GM18502 (cell line): ENCODE results near the gene RIPOR3.

Source experiments
- ATAC-seq: cut with Tn5 transposase; IDR thresholded peaks from one replicate; pipeline ENCODE4 v1.9.1; 2021; ENCODE audit warnings: mild to moderate bottlenecking; ENCODE audit not compliant: unreplicated experiment, poor library complexity

RIPOR3 gene

GRCh38 chr20:50594591-50595432 lies 96.5 kb downstream of the RIPOR3 start:
- ATAC-seq: no peak

DNA sequence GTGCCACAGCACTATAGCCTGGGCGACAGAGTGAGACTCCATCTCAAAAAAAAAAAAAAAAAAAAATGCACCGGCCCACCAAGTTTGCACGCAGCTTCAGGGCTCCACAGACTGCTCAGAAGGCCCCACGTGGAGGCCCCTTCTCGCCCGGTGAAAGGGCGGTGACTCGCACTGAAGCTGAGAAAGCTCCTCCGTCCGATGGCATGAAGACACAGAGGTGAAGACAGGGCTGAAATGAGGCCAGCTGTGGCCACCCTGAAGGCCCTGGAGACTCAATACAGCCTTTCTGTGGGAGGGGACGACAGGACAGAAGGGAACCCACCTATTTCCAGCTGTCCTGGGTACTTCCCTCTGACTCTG lies 97.1 kb downstream of the RIPOR3 start:
- ATAC-seq: no peak

- no peak for ATAC-seq
These were observed 98.4 kb downstream of the RIPOR3 start for GRCh38 chr20:50593005-50593335.

DNA sequence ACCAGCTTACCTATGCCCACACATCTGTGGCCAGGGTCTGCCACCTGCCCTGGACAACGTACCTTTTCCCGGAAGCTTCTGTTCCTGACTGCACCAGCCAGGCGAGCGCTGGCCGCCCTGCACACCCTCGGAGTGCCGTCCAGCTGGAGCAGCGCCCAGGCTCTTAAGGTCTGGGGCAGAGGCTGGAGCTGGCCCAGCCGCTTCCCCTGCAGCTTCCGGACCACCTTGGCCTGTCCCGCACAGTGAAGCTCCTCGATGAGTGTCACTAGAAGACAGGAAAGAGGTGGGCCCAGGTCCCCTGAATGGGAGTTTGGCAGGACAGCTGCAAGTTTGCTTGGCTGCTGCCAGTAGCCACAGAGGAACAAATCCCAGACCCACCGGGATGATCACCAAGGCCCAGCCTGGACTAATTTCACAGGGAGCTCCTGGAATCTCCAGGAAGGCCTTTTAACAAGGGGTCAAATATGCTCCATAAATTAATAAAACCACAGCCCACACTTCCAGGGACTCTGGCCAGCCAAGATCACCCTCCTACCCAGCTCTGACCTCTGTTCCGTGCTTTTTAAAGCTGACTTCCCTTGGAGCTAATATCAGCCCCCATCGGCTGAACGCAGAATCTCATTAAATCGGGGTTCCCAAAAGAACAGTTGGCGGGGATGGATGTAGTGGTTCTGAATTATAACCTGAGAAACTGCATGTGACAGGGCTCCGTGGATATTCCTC lies 98.9 kb downstream of the RIPOR3 start:
- ATAC-seq: no peak

DNA sequence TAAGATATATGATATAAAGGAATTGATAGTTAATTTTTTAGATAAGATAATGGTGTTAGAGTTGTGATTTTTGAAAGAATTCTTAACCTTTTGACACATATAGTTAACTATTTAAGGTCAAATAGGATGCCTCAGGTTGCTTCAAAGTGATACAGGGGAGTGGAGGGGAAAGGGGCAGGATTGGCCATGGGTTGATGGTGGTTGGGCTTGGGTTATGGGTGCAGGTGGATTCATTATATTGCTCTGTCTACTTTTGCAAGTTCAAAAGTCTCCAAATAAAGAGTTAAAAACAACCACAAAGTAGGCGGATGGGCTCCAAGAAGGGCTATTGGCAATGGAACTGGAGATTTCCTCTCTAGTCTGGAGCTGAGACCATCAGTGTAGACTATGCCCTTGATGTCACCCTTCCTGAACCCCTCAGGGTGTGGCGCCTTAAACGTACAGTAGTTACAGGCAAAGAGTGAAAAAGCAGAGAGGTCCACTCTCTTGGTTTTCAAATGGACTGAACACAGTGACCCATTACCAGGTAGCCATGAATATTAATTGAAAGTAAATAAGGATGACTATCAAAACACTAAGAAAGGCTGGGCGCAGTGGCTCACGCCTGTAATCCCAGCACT lies 100.0 kb downstream of the RIPOR3 start:
- no peak for ATAC-seq

- no peak for ATAC-seq
These were observed 101.0 kb downstream of the RIPOR3 start for GRCh38 chr20:50590348-50590664.

- ATAC-seq: no peak
These were observed 101.6 kb downstream of the RIPOR3 start for GRCh38 chr20:50589548-50590347.

DNA sequence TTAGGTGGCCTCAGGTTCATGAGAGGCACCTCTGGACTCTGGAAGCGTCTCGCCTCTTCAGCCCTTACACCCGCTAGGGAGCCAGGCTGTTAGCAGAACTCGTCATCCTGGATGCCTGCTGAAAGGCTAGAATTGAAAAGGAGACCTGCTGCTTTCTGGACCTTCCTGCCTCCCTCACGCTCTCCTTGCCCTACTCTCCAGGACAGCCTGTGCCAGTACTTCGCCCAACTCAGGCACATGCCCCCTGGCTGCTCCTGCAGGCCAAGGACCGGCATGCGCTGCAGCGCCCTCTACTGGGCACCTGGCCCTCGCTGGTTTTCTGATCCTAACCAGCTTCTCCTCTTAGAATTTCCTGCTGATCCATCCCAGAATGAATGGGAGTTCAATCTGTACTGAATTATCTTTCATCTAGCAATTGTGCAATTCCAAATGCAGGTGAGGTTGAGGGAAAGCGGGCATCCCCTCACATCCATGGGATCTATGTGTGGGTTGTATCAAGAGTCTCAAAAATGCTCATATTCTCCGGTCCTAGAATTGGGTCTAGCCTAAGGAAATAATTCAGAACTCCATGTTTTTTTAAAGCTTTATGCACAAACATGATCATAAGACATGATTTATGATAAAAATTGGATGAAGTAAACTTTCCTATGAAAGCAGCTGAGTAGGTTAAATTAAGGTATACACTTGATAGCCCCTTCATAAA lies 103.2 kb downstream of the RIPOR3 start:
- ATAC-seq: no peak

- no peak for ATAC-seq
These were observed 103.9 kb downstream of the RIPOR3 start for GRCh38 chr20:50587291-50587961.

GRCh38 chr20:50586531-50587232 lies 104.7 kb downstream of the RIPOR3 start:
- no peak for ATAC-seq

DNA sequence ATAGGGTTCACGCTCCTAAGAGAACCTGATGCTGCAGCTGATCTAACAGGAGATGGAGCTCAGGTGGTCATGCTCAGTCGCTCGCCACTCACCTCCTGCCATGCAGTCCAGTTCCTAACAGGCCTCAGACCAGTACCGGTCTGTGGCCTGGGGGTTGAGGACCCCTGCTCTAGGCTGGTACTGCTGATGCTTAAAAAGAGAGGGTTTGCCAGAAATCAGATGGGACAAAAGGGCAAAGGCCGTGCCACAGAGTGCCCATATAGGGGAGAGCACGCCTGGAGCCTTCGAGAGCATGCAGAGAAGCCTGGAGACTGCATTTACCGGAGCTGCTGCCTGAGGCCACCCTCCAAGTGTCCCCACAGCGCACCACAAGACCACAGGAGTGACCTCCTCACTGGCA lies 105.7 kb downstream of the RIPOR3 start:
- no peak for ATAC-seq

DNA sequence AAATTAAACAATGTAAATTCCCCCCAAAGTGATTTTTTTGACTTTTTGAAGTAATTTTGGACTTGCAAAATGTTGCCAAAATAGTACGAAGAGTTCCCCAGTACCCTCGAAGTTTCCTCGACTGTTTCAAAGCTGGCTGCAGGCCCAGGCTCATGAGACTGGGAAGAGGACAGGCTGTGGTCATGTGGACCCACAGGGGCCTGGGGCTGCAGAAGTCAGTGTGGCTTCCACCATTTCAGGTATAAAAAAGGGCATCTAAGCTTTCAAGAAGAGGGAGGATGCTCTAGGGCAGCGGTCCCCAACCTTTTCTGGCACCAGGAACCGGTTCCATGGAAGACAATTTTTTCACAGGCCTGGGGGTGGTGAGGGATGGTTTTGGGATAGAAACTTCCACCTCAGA lies 106.1 kb downstream of the RIPOR3 start:
- no peak for ATAC-seq

DNA sequence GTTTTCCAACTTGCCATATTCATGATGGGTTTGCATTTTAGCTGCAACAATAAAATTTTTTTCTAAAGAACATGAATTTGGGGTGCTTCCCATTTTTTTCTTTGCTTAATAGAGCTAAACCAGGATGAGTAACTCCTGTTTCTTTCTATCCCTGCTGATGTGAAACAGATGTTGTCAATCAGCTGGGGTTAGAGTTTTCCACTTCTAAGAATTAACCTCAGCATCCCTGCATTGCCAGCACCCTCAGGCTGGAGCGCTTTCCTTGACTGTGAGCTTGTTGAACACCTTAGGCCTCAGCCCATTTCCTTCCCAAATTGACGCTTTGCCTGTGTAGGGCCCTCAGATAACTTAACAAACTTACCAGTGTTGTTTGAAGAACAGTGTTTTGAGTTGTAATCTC lies 106.7 kb downstream of the RIPOR3 start:
- no peak for ATAC-seq

DNA sequence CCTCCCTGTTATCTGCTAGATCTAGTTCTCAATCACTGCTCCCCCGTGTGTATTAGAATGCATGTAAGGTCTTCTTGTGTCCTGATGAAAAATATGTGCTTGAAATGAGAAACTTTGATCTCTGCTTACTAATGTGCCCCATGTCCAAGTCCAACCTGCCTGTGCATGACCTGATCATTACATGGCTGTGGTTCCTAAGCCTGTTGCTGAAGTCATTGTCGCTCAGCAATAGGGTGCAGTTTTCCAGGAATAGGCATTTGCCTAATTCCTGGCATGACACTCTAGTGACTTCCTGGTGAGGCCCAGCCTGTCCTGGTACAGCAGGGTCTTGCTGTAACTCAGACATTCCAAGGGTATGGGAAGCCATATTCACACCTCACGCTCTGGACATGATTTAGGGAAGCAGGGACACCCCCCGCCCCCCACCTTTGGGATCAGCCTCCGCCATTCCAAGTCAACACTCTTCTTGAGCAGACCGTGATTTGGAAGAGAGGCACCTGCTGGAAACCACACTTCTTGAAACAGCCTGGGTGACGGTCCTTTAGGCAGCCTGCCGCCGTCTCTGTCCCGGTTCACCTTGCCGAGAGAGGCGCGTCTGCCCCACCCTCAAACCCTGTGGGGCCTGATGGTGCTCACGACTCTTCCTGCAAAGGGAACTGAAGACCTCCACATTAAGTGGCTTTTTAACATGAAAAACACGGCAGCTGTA lies 107.7 kb downstream of the RIPOR3 start:
- no peak for ATAC-seq

DNA sequence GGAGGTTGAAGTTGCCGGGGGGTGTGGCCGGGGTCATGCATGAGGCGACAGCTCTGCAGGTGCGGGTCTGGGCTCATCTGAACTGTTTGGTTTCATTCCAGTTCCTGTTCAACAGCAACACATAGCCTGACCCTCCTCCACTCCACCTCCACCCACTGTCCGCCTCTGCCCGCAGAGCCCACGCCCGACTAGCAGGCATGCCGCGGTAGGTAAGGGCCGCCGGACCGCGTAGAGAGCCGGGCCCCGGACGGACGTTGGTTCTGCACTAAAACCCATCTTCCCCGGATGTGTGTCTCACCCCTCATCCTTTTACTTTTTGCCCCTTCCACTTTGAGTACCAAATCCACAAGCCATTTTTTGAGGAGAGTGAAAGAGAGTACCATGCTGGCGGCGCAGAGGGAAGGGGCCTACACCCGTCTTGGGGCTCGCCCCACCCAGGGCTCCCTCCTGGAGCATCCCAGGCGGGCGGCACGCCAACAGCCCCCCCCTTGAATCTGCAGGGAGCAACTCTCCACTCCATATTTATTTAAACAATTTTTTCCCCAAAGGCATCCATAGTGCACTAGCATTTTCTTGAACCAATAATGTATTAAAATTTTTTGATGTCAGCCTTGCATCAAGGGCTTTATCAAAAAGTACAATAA lies 108.6 kb downstream of the RIPOR3 start:
- no peak for ATAC-seq

DNA sequence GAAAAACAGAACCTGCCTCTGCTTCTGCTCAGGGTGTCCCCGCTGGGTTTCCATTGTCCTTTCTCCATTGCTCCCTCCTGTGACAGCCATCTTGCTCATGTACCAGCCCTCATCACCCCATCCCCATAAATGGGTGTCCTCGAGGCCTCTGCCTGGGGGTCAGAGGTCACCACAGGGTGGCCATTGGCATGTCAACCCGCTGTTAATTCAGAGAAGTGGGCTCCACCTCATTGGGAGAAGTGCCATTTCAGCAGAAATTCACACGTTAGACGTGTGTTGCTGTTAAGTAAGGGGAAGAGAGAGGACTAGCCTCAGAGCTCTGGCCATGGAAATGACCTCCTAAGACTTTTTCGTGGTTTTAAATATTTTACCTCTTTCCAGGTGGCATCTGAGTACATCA lies 109.2 kb downstream of the RIPOR3 start:
- ATAC-seq: no peak

DNA sequence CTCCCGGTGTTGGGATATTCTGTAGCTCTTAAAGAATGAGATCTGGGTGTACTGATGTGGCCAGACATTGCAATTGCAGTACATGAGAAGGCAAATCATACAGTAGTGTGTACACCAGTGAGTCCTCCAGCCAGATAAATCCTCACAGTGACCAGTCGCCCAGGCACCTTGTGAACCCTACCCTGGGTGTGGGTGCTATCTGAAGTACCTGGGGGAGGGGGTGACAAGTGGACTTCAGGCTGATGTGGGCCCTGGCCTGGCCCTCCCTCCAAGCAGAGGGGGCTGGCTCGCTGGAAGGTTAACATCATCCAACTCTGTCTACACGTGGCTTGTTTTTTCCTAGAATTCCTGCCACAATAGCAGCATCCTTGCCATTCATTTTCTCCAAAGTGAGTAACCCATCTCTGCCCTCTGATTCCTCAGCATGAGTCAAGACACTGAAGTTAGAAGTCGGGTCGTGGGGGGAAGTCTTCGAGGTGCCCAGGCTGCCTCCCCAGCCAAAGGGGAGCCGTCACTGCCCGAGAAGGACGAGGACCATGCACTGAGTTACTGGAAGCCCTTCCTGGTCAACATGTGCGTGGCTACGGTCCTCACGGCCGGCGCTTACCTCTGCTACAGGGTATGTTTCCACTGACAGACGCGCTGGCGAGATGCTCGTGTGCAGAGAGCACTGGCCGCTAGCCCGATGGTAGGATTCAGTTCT lies 110.3 kb downstream of the RIPOR3 start:
- no peak for ATAC-seq
